Hepatocyte (in vitro differentiated cells): ENCODE results near the gene OR2Z1. TPM values are rescaled to one million over a fixed set of nuclear protein-coding genes. Genes with fewer than 3 reads are reported as not detected.

Source experiments
- DNase-seq: peaks from one replicate; pipeline ENCODE4 v3.0.0-alpha.2; 2016; ENCODE audit warnings: low spot score
- H2AFZ ChIP-seq: fragments of 200-600 bp; sonication (generic); 2 replicates; pipeline ENCODE4 v1.6.0; 2016; ENCODE audit warnings: antibody characterized with exemption, mild to moderate bottlenecking
- H3K27ac ChIP-seq: fragments of 200-600 bp; sonication (generic); 2 replicates; pipeline ENCODE4 v1.5.1; 2016; ENCODE audit warnings: mild to moderate bottlenecking
- H3K27me3 ChIP-seq: fragments of 200-600 bp; sonication (generic); 2 replicates; pipeline ENCODE4 v1.6.1; 2016
- H3K36me3 ChIP-seq: fragments of 200-600 bp; sonication (generic); replicated peaks from 2 replicates; pipeline ENCODE4 v1.5.1; 2016; ENCODE audit warnings: low read depth; ENCODE audit not compliant: insufficient read depth
- H3K4me1 ChIP-seq: fragments of 200-600 bp; sonication (generic); 2 replicates; pipeline ENCODE4 v1.5.1; 2016; ENCODE audit warnings: mild to moderate bottlenecking, moderate library complexity; ENCODE audit not compliant: insufficient read depth
- H3K4me2 ChIP-seq: fragments of 200-600 bp; sonication (generic); 2 replicates; pipeline ENCODE4 v1.6.0; 2016
- H3K4me3 ChIP-seq: fragments of 200-600 bp; sonication (generic); 2 replicates; pipeline ENCODE4 v1.5.1; 2016; ENCODE audit warnings: mild to moderate bottlenecking
- H3K79me2 ChIP-seq: fragments of 200-600 bp; sonication (generic); 2 replicates; pipeline ENCODE4 v1.6.0; 2017; ENCODE audit warnings: mild to moderate bottlenecking
- H3K9me2 ChIP-seq: fragments of 200-600 bp; sonication (generic); replicated peaks from 2 replicates; pipeline ENCODE4 v1.6.0; 2017; ENCODE audit warnings: mild to moderate bottlenecking; ENCODE audit not compliant: insufficient read depth
- H3K9me3 ChIP-seq: fragments of 200-600 bp; sonication (generic); 2 replicates; pipeline ENCODE4 v1.5.1; 2016; ENCODE audit warnings: low read depth, mild to moderate bottlenecking
- H4K20me1 ChIP-seq: fragments of 200-600 bp; sonication (generic); 2 replicates; pipeline ENCODE4 v1.6.0; 2016; ENCODE audit warnings: mild to moderate bottlenecking; ENCODE audit not compliant: insufficient read depth, poor library complexity, severe bottlenecking
- EZH2 ChIP-seq: fragments of 200-600 bp; sonication (generic); IDR thresholded peaks from 2 replicates; pipeline ENCODE4 v1.6.1; 2016; ENCODE audit warnings: antibody characterized with exemption, mild to moderate bottlenecking, borderline replicate concordance
- EZH2phosphoT487 ChIP-seq: fragments of 200-600 bp; sonication (generic); IDR thresholded peaks from one replicate; pipeline ENCODE4 v1.6.1; 2018; ENCODE audit warnings: antibody characterized with exemption, mild to moderate bottlenecking, low read depth, moderate library complexity; ENCODE audit not compliant: unreplicated experiment, severe bottlenecking
- WGBS: methylation state at CpG from one replicate; pipeline ENCODE4 v1.1.6; 2016; ENCODE audit warnings: low lambda C conversion rate; ENCODE audit errors: missing lambda C conversion rate; 5-methylcytosine and 5-hydroxymethylcytosine counted together
- polyA plus RNA-seq: library from polyadenylated mRNA; unstranded; fragments of >200 nt; fragmentation: Nextera tagmentation; extraction: Ambion mirVana; gene quantifications from 2 replicates; pipeline ENCODE4 v1.2.1, GENCODE V29; 2016
- total RNA-seq: library from RNA; depleted of rRNA; stranded (reverse); fragments of >200 nt; gene quantifications from 2 replicates; pipeline ENCODE4 v1.2.3, GENCODE V29; 2014
- TF ChIP-seq, protein P1 (sequence below): fragments of 200-600 bp; sonication (generic); IDR thresholded peaks from 2 replicates; pipeline ENCODE4 v1.5.1; 2016; ENCODE audit warnings: antibody characterized with exemption, mild to moderate bottlenecking; ENCODE audit not compliant: poor library complexity

The OR2Z1 gene
- total and polyA plus RNA-seq, 2 experiments from 2014 or later = not detected

GRCh38 chr19:8722032-8722431 lies 598 bp downstream of the OR2Z1 start:
- no peaks in the 10 kb centered on the region for H3K4me1 ChIP-seq
- no peaks in the 10 kb centered on the region for H3K27me3 ChIP-seq
- H4K20me1 ChIP-seq = no peaks in the 10 kb centered on the region
- H3K4me3 ChIP-seq = no peak overlapping the region
- 35% methylated on average over 2 of the region's 2 CpGs for WGBS
- H3K4me2 ChIP-seq = no peak overlapping the region
- no peak overlapping the region for H2AFZ ChIP-seq
- no peak for DNase-seq
- no peaks in the 10 kb centered on the region for H3K36me3 ChIP-seq
- TF ChIP-seq, protein P1, sequence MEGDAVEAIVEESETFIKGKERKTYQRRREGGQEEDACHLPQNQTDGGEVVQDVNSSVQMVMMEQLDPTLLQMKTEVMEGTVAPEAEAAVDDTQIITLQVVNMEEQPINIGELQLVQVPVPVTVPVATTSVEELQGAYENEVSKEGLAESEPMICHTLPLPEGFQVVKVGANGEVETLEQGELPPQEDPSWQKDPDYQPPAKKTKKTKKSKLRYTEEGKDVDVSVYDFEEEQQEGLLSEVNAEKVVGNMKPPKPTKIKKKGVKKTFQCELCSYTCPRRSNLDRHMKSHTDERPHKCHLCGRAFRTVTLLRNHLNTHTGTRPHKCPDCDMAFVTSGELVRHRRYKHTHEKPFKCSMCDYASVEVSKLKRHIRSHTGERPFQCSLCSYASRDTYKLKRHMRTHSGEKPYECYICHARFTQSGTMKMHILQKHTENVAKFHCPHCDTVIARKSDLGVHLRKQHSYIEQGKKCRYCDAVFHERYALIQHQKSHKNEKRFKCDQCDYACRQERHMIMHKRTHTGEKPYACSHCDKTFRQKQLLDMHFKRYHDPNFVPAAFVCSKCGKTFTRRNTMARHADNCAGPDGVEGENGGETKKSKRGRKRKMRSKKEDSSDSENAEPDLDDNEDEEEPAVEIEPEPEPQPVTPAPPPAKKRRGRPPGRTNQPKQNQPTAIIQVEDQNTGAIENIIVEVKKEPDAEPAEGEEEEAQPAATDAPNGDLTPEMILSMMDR = no peak
- no peak for TF ChIP-seq EZH2phosphoT487
- no peak for TF ChIP-seq EZH2
- no peaks in the 10 kb centered on the region for H3K79me2 ChIP-seq
- no peaks in the 10 kb centered on the region for H3K9me3 ChIP-seq
- no peak overlapping the region for H3K27ac ChIP-seq
- H3K9me2 ChIP-seq = no peaks in the 10 kb centered on the region

GRCh38 chr19:8724276-8724675 lies 2.8 kb downstream of the OR2Z1 start:
- Histone ChIP-seq H3K79me2 (no peaks in the 10 kb centered on the region), H3K4me3 (no peak overlapping the region), H4K20me1 (no peaks in the 10 kb centered on the region), H3K27ac (no peak overlapping the region), H3K27me3 (no peaks in the 10 kb centered on the region), H3K36me3 (no peaks in the 10 kb centered on the region), H3K4me1 (no peaks in the 10 kb centered on the region), H2AFZ (no peak overlapping the region), H3K9me2 (no peaks in the 10 kb centered on the region), H3K9me3 (no peaks in the 10 kb centered on the region), H3K4me2 (no peak overlapping the region)
- 57% methylated on average over 3 of the region's 3 CpGs for WGBS
- TF ChIP-seq EZH2phosphoT487 (no peak), EZH2 (no peak)
- TF ChIP-seq, protein P1 = no peak
- DNase-seq = no peak

DNA sequence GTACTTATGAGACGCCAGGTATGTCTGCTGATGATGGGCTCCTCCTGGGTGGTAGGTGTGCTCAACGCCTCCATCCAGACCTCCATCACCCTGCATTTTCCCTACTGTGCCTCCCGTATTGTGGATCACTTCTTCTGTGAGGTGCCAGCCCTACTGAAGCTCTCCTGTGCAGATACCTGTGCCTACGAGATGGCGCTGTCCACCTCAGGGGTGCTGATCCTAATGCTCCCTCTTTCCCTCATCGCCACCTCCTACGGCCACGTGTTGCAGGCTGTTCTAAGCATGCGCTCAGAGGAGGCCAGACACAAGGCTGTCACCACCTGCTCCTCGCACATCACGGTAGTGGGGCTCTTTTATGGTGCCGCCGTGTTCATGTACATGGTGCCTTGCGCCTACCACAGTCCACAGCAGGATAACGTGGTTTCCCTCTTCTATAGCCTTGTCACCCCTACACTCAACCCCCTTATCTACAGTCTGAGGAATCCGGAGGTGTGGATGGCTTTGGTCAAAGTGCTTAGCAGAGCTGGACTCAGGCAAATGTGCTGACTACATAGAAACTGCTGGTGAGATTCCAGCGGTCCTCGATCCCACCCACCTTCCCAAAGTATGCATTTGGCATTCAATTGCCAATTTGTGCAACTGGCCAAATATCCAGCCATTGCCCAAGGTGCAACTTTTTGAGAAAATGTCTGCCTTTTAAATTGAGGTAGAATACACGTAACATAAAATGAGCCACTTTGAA lies 10.2 kb downstream of the OR2Z1 start:
- Histone ChIP-seq H3K79me2 (no peaks in the 10 kb centered on the region), H2AFZ (no peak overlapping the region), H3K4me1 (no peaks in the 10 kb centered on the region), H3K27ac (no peak overlapping the region), H3K9me3 (no peaks in the 10 kb centered on the region), H3K9me2 (no peaks in the 10 kb centered on the region), H3K27me3 (no peaks in the 10 kb centered on the region), H4K20me1 (no peaks in the 10 kb centered on the region), H3K4me2 (no peak overlapping the region), H3K36me3 (no peaks in the 10 kb centered on the region), H3K4me3 (no peak overlapping the region)
- WGBS = 82% methylated on average over 19 of the region's 19 CpGs
- DNase-seq = no peak
- TF ChIP-seq EZH2phosphoT487 = no peak
- TF ChIP-seq, protein P1 = no peak
- no peak for TF ChIP-seq EZH2
